Activated naive CD4-positive, alpha-beta T cell treated with Interleukin-2 at 50 U/mL for 16 hours (primary cell): ENCODE data around the gene CHRNA7.
"Not testable (repeated sequence)": the region's sequence is repeated elsewhere in the genome, so short reads cannot be mapped to it uniquely, and the experiment has no call there.

ENCODE experiments used
- DNase-seq: peaks from one replicate; pipeline ENCODE4 v3.0.0-alpha.2; 2020

CHRNA7 gene

DNA sequence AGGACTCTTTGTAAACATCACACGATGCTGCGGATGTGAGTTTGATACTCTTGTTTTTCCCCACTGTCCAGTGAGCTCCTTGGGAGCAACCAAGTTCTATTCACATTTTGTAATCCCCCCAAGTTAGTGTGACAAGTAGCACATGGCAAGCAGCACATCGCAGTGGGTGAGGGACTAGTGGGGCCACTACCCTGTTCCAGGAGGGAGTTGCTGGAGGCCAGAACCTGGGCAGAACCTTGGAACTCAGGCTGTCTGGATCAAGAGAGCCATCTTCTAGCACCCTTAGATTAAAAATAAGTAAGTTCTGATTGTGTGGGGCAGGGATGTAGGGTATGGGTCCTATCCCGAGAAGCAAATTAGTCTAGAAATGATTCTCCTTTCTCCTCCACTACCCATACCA, 91.7 kb downstream of the CHRNA7 start:
- no peak for DNase-seq

DNA sequence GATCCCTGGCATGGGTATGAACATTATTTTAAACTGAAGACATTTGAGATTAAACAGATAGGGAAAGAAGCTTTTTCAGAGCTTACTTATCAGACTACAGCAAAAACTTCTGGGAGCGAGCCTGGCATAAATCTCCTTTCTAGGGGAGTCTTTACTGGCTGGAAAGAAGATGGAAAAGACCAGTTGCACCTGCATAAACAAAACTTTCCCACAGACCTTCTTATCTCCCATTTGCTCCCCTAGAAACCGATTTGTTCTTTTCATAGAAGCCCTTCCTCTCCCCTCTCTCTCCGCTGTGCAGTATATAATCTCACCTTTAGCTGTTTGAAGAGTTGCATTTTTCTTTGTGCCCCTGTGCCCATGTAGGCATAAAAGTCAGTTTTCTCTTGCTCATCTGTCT, 93.2 kb downstream of the CHRNA7 start:
- DNase-seq: no peak

DNA sequence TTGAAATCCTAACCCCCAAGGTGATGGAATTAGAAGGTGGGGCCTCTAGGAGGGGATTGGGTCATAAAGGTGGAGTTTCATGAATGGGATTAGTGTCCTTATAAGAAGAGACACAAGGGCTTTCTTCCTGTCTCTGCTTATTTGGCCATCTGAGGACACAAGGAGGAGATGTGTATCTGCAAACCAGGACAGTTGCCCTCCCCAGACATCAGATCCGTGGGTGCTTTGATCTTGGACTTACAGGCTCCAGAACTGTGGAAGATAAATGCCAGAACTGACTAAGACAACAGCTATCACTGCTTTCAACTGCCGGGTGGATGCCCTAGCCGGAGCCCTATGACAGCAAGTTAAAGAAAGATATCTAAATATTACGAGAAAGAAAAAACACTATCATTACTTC, 94.4 kb downstream of the CHRNA7 start:
- DNase-seq: no peak

DNA sequence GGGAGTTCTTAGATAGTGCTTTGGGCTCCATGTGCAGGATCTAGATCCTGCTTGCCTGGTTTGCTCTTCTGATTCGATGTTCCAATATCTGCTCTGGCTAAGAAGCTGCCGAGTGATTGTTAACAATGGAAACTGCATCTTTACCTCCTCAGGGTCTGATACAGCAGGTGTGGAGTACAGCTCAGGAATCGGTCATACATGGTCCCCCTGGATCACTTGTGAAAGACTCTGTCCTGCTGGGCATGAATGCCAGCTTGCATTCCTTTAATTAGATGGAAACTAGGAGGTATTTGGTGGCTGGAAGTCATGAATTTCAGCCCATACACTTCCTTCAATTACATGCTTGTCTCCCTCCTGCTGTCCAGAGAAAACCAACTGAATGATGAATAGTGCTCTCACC, 95.3 kb downstream of the CHRNA7 start:
- no peak for DNase-seq

DNA sequence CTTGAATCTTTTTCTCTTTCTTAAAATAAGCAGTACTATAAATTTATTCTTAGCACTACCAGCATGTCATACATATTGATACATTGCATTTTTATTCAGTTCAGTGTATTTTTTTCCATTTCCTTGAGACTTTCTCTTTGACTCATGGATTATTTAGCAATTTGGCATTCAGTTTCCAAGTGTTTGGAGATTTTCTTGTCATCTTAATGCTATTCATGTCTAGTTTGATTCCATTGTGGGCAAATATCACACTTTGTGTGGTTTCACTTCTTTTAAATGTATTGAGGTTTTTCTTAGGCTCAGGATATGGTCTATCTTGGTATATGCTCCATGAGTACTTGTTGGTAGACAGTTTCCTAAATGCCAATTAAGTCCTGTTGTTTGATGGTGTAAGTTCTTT, 99.5 kb downstream of the CHRNA7 start:
- no peak for DNase-seq

DNA sequence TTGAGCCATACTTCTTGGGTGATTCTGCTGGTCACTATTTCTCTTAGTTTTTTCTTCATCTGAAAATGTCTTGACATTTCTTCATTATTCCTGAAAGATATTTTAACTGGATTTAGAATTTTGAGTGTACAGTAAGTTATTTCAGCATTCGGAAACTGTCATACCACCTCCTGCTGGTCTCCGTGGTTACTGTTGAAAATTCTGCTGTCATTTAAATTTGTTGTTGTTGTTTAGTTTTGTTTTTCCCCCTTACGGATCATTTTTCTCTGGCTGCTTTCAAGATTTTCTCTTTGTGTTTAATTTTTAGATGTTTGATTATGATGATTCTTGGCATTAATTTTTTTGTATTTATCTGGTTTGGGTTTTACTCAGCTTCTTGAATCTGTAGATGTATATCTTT, 100.5 kb downstream of the CHRNA7 start:
- no peak for DNase-seq

DNA sequence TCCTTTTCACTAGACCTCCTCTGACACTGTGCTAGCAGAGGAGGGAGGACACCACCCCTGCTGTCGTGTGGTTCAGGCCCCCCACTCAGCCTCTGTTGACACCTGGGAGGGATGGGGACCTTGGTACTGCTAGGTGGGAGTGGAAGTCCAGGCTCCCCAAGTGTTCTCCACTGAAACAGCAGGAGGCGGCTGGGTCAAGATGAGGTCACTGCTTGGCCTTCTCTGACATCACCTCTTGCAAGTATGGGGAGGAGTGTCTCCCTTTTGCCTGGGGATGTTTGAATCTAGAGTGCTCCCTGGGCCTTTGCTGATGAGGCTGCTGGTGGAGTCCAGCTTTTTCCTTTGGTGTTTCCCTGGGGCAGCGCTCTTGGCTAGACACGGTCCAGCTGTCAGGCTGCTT, 101.5 kb downstream of the CHRNA7 start:
- no peak for DNase-seq

DNA sequence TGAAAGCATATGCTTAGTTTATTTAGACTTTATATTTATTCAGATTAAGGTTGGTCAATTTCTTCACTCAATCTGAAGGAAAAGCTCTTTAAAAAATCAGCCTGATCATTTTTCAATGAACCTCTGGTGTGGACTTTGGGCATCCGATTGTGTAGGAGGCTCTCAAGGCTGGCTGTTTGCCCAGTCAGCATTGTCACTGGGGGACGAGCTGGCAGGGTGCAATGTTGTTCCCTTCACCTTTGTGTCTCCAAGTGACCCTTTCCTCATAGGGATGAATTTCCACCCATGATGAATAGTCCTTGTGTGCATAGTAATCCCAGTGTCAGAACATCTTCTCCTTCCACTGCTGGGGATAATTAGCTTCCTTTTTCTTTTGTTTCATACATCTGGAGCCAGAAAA, 102.5 kb downstream of the CHRNA7 start:
- no peak for DNase-seq

DNA sequence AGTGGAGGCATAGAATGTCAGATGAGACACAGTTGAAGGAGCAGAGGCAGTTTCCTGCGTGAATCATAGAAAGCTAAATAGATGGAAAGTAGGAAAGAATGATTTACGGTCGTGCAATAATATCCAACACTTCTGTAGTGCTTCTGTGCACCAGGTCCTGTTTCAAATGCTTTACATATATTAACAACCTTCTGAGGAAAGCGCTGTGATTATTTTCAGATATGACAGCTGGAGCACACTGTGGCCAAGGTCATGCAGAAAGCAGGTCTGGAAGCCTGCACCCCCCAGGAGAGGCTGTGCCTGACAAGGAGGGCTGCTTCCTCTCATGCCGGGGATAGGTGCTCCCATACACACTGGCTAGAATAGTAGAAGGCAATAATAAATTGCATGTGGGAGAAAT, 104.5 kb downstream of the CHRNA7 start:
- no peak for DNase-seq

DNA sequence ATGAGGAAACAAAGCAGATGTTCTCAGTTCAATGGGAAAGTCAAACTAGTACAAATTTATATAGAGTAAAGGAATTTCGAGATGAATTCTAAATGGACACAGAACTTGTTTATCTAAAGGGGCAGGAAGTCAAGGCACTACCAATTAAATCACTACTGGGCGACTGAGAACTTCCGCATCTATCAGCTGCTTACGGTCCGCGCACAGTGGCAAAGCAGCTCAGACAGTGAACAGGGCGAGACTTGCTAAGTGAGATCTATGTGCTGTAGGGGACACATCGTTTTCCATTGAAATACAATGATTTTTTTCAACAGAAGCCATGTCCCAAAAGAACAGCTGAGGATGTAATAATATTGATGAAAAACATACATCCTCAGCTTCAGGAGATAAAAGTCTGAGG, 105.0 kb downstream of the CHRNA7 start:
- DNase-seq: no peak

DNA sequence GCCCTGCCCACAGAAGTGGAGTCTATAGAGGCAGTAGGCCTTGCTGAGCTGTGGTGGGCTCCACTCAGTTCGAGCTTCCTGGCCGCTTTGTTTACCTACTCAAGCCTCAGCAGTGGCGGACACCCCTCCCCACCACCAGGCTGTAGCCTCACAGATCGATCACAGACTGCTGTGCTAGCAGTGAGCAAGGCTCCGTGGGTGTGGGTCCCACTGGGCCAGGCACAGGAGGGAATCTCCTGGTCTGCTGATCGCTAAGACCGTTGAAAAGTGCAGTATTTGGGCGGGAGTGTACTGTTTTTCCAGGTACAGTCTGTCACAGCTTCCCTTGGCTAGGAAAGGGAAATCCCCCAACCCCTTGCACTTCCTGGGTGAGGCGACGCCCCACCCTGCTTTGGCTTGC, 115.2 kb downstream of the CHRNA7 start:
- not testable (repeated sequence) for DNase-seq

DNA sequence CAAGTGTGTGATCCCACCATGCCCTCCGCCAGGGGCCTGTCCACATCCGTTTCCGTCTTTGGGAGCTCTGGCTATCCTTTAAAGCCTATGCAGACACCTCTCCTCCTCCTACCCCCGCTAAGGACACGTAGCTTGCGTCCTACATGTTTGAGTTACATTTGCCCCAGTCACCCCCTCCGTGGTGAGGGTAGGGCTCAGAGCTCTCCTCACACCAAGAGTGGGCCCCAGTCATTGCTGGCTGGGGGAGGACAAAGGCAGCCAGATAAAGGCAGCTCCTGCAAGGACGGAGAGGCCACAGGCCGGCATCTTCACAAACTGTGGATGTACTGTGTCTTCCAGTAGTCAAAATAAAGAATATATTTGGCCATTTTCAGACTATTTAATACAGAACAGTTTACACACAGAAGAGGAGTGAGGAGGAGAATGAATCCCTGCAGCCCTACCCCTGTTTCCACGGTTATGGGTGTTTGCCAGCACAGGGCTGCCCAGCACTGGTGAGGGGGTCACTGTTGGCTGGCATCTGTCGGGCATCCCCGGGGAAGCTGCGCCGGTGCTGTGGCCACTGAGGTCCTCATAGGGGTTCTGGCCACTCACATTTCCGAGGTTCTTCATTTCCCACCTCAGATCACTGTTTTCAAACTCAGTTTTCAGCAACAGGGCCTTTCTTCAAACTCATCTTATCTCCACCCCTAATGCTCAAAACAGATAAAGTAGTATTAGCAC, 118.7 kb downstream of the CHRNA7 start:
- DNase-seq: no peak

DNA sequence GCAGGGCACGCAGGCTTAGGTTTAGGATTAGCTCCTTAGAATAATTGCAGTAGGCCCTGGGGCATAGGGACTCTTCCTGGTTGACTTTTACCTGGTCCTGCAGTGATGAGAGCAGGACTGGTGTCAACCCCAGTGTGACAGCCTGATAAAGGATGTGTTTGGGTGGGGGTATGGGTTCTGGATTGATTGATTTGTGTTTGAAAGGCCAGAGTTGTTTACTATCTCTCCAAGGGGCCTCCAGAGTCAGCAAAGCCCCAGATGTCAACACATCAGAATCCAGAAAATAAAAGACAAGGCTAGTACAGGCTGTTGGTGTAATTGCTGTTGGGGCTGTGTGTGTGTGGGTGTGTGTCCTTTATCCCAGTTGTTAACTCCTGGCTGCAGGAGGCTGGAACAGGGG, 122.3 kb downstream of the CHRNA7 start:
- DNase-seq: no peak

DNA sequence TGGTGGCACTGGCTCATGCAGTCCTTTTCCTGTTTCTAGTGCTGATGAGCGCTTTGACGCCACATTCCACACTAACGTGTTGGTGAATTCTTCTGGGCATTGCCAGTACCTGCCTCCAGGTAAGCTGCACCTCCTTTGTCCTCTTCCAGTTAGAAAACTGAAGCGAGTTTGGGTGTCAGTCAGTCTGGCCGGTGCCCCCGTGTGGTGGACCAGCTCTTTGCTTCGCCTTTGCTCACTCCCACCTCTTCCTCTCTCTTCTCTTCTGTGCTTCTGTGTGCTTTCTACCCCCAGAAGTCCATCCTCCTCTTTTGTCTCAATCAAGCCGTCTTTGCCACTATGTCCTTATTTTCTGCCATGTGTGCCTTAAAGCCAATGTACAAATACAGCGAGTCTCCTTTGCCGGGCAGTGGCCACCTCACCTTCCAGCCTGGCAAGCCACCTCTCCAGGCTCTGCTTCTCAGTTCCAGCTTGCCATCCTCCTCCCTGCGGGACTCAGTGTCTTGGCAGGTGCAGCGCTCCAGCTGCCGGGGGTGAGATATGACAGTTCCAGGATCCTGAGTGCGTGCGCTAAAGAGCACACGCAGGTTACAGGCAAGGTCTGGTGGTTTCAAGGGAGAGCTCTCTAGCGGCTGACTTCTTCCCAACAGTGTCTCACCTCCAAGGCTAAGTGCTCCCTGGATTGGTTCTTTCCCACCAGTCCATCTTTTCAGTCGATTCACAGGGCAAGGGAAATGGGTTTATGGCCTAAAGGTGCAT, 123.7 kb downstream of the CHRNA7 start:
- not testable (repeated sequence) for DNase-seq

DNA sequence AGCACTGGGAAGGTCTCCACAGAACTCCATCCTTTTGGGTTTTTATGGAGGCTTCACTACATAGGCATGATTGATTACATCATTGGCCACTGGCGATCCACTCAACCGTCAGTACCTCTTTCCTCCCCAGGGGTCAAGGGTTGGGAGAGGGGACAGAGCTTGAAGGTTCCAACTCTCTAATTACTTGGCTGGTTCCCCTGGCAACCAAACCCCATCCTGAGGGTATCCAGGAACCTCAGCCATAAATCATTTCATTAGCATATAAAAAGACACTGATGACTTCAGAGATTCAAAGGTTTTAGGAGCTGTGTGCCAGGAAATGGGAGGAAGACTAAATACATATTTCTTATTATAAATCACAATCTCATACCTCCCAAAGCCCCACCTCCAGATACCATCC, 131.8 kb downstream of the CHRNA7 start:
- not testable (repeated sequence) for DNase-seq

DNA sequence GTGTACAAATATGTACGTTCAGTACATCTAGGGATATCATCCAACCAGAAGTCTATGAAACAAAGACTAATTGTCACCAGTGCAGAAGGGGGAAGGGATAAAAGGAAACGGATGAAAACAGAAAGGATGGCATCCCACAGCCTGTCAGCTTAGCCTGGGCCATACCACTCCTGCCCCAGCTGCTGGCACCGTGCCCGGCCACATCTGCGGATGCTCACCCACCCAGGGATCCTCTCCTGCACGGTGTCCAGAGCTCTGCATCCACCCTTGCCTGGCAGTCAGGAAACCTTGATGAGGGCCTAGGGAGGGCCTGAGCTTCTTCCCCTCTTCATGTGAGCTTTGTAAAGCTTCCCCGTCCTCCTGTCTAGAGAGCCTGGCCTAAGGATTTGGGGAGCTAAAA, 133.8 kb downstream of the CHRNA7 start:
- not testable (repeated sequence) for DNase-seq

DNA sequence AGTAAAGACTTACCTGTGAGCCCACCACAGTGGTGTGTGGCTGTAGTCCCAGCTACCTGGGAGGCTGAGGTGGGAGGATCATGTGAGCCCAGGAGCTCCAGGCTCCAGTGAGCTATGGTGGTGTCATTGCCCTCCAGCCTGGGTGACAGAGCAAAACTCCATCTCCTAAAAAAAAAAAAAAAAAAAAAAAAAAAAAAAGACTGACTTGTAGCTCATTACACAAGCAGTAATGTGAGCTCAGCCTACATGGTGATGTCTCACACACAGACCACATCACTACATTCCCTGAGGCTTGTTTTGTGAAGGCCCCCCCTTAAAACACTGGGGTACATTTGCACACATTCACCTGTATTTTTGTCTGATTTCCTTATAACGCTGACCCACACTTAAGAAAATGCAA, 134.4 kb downstream of the CHRNA7 start:
- not testable (repeated sequence) for DNase-seq

DNA sequence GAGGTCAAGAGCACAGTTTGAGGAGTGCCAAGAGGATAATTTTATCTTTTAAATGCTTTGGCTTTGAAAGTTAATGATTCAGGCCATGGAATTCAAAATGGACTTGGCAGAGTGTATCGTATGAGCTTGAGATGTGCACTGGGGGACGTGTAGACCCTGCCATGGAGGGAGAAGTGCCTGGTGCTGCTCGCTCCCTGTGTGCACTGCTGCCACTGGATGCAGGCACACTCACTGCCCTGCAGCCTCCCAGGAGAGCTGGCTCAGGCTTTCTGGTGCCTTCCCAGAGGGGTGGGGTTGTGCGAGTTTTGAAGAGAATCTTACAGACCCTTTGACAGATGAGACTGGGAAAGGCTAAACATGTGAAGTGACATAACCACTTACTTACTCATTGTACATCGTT, 135.5 kb downstream of the CHRNA7 start:
- DNase-seq: not testable (repeated sequence)

DNA sequence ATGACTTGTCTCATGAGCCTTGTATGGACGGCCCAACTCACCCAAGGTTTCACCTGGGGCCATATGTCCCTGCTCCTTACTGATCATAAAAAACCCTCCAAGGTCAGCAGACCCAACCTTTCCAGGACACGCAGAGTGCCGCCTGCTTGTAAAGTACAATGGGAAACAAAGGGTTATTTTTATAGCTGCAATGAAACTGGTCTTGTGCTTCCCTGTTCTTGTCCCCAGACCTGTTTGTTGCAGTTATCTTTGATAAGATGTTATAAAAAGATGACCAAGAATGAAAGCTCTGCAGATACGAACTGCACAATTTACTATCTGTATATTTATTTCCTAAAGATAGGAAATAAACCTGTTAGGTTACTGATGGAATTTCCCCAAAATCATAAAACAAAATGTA, 136.0 kb downstream of the CHRNA7 start:
- DNase-seq: not testable (repeated sequence)

DNA sequence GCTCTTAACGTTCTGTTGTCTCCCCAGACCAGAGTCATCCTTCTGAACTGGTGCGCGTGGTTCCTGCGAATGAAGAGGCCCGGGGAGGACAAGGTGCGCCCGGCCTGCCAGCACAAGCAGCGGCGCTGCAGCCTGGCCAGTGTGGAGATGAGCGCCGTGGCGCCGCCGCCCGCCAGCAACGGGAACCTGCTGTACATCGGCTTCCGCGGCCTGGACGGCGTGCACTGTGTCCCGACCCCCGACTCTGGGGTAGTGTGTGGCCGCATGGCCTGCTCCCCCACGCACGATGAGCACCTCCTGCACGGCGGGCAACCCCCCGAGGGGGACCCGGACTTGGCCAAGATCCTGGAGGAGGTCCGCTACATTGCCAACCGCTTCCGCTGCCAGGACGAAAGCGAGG, 137.6 kb downstream of the CHRNA7 start:
- not testable (repeated sequence) for DNase-seq

DNA sequence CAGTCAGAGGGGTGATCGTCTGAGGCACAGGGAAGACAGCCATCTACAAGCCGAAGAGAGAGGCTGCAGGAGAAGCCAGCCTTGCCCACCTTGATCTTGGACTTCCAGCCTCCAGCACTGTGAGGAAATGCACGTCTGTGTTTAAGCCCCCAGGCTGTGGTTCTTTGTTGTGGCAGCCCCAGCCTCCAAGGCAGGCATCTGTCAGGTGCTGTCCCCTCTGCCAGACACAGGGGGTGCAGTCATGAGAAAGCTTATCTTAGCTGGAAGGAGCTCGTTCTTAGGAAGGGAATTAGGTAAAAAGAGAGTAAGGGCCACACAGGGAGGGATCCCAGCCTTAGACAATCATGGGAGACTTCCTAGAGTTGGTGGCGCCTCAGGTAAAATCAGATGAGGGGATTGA, 150.3 kb downstream of the CHRNA7 start:
- DNase-seq: not testable (repeated sequence)

DNA sequence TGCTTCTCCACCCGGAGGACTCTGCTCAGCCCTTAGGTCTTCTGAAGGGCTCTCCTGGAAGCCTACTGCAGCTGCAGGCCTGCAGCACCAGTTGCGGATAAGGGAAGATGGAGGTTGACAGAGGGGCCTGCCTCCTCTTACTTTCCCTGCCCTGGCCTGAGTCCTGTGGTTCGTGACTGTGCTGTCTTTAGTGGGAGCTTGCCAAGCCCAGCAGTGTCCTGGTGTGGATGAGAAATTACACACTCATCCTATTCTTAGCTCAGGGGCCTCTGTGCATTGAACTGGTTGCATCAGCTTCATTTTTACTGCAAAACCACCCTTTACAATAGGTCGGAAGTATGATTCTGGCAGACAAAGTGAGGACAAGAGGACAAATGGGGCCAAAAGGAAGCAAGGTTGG, 163.5 kb downstream of the CHRNA7 start:
- not testable (repeated sequence) for DNase-seq

DNA sequence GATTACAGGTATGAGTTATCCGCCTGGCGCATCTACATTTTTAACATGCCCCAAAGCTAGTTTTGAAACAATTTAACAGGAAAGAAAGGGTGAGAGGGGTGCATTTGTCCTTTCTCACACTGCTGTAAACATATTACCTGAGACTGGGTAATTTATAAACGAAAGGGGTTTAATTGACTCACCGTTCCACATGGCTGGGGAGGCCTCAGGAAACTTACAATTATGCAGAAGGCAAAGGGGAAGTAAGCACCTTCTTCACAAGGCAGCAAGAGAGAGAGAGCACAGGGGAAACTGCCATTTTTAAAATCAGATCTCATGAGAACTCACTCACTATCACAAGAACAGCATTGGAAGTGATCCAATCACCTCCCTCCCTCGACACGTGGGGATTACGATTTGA, 165.9 kb downstream of the CHRNA7 start:
- DNase-seq: not testable (repeated sequence)

DNA sequence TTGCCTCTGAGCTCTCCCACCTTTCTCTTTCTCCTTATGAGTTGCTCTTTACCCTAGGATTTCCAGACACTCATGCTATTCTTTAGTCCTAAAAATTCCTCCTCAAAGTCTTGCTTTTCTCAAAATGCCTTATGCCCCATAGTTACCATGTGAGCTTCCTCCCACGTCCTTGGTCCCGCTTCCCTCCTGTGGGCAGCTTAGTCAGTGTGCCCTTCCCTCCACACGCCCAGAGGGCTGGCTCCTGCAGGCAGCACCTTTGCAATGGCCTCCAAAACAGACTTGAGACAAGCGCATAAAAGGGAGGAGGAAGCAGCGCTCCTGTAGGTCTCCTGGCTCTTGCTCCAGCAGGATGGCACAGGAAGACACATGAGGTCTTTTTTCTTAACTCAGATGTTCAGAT, 168.6 kb downstream of the CHRNA7 start:
- DNase-seq: not testable (repeated sequence)

DNA sequence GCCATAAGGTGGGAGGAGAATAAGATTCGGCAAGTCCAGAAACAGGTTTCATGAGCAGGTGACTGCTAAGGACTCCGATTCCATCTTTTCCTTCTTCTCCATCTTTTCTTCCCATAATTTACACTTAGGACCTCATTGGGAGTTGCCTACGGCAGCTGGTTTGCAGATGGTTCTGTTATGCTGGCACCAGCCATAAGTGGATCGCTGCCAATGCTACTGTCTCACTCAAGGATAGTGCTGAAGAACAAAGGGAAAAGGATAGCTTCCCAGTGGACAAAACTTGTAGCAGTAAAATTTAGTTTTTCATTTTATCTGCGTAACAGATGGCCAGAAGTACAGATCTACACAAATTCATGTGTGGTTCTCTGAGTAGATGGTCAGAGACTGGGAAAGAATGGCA, 178.8 kb downstream of the CHRNA7 start:
- DNase-seq: not testable (repeated sequence)
